ENCODE measurements around the gene MAST4.
"Not testable (repeated sequence)": the region's sequence is repeated elsewhere in the genome, so short reads cannot be mapped to it uniquely, and the experiment has no call there.

The MAST4 gene

GRCh38 chr5:67166460-67167285, 570.5 kb downstream of the MAST4 start:
- no peaks in the 10 kb centered on the region for H3K9me3 ChIP-seq
- DNase-seq, result no peak
- TF ChIP-seq, protein P1, sequence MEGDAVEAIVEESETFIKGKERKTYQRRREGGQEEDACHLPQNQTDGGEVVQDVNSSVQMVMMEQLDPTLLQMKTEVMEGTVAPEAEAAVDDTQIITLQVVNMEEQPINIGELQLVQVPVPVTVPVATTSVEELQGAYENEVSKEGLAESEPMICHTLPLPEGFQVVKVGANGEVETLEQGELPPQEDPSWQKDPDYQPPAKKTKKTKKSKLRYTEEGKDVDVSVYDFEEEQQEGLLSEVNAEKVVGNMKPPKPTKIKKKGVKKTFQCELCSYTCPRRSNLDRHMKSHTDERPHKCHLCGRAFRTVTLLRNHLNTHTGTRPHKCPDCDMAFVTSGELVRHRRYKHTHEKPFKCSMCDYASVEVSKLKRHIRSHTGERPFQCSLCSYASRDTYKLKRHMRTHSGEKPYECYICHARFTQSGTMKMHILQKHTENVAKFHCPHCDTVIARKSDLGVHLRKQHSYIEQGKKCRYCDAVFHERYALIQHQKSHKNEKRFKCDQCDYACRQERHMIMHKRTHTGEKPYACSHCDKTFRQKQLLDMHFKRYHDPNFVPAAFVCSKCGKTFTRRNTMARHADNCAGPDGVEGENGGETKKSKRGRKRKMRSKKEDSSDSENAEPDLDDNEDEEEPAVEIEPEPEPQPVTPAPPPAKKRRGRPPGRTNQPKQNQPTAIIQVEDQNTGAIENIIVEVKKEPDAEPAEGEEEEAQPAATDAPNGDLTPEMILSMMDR (IDR thresholded peaks at IDR 0.05; ENCODE audit: low read depth, low read length), result no peak
- H3K36me3 ChIP-seq, result no peaks in the 10 kb centered on the region
- H3K27me3 ChIP-seq, result no peaks in the 10 kb centered on the region
- H3K4me3 ChIP-seq (ENCODE audit: low read depth, low read length), result no peak overlapping the region
- H3K4me1 ChIP-seq, result no peaks in the 10 kb centered on the region

GRCh38 chr5:67168069-67168468, 571.9 kb downstream of the MAST4 start:
- TF ChIP-seq, protein P1 (IDR thresholded peaks at IDR 0.05; ENCODE audit: low read depth, low read length), result no peak
- Histone ChIP-seq H3K36me3 (no peaks in the 10 kb centered on the region), H3K9me3 (no peaks in the 10 kb centered on the region), H3K4me3 (ENCODE audit: low read depth, low read length) (no peak overlapping the region), H3K4me1 (no peaks in the 10 kb centered on the region), H3K27me3 (no peaks in the 10 kb centered on the region)
- DNase-seq, result no peak

GRCh38 chr5:67170767-67171166, 574.6 kb downstream of the MAST4 start:
- Histone ChIP-seq H3K4me3 (ENCODE audit: low read depth, low read length) (no peak overlapping the region), H3K36me3 (no peaks in the 10 kb centered on the region), H3K27me3 (no peaks in the 10 kb centered on the region), H3K9me3 (no peaks in the 10 kb centered on the region), H3K4me1 (peaks cover 3% of the 10 kb centered on the region)
- TF ChIP-seq, protein P1 (IDR thresholded peaks at IDR 0.05; ENCODE audit: low read depth, low read length), result no peak
- no peak for DNase-seq

GRCh38 chr5:67173351-67173750, 577.2 kb downstream of the MAST4 start:
- not testable (repeated sequence) for H3K9me3 ChIP-seq; DNase-seq; H3K4me3 ChIP-seq (ENCODE audit: low read depth, low read length); H3K36me3 ChIP-seq; H3K27me3 ChIP-seq
- H3K4me1 ChIP-seq, result peaks cover 13% of the 10 kb centered on the region

GRCh38 chr5:67173959-67174358, 577.8 kb downstream of the MAST4 start:
- no peak for DNase-seq
- peaks cover 19% of the 10 kb centered on the region for H3K4me1 ChIP-seq
- TF ChIP-seq, protein P1 (IDR thresholded peaks at IDR 0.05; ENCODE audit: low read depth, low read length), result no peak
- peaks cover 6% of the 10 kb centered on the region; the same call in 1 of the 2 replicates for H3K9me3 ChIP-seq
- H3K27me3 ChIP-seq, result no peaks in the 10 kb centered on the region
- H3K4me3 ChIP-seq (ENCODE audit: low read depth, low read length), result no peak overlapping the region
- no peaks in the 10 kb centered on the region for H3K36me3 ChIP-seq

DNA sequence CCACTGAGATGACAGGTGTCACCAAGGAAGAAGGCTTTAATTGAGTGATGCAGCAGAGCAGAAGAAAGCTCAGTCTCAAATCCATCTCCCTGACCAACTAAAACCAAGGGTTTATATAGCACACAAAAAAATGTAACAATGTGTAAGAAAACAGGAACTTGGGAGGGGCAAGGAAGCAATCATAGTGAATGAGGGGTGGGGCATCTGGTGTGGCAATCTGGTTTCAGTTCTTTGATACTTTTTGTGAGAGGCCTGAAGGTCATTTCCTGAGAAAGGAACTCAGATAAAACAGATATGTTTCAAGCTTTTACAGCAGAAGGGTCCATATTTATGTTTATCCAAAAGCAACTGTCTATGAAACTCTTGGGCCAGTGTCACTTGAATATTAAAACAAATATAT, 580.7 kb downstream of the MAST4 start:
- DNase-seq, result no peak
- Histone ChIP-seq H3K27me3 (no peaks in the 10 kb centered on the region), H3K36me3 (no peaks in the 10 kb centered on the region), H3K9me3 (peaks cover 6% of the 10 kb centered on the region; the same call in 1 of the 2 replicates), H3K4me1 (peaks cover 31% of the 10 kb centered on the region), H3K4me3 (ENCODE audit: low read depth, low read length) (no peak overlapping the region)
- TF ChIP-seq, protein P1 (IDR thresholded peaks at IDR 0.05; ENCODE audit: low read depth, low read length), result no peak

Measured in BE2C (cell line).